ENCODE results near the gene WNT4.

WNT4 gene

GRCh38 chr1:22074803-22075202, 68.1 kb downstream of the WNT4 start:
- DNase-seq (ENCODE audit: low read depth), result no peak

GRCh38 chr1:22071511-22071910, 71.4 kb downstream of the WNT4 start:
- DNase-seq (ENCODE audit: low read depth), result no peak

Measured in GM04504 (cell line).